ENCODE data around the gene CZIB. TPM values are rescaled to one million over a fixed set of nuclear protein-coding genes. Genes with fewer than 3 reads are reported as not detected.

The CZIB gene
- total RNA-seq, 4 donors from 2014 or later, result 38.3 to 51.4 (median 44.9) TPM

- Histone ChIP-seq H3K9me3 (no peaks in the 10 kb centered on the region), H3K27ac (no peak overlapping the region), H3K27me3 (no peaks in the 10 kb centered on the region), H3K4me1 (no peaks in the 10 kb centered on the region), H3K36me3 (no peaks in the 10 kb centered on the region), H3K4me3 (no peak overlapping the region)
- intact Hi-C loops (cut with DNase I; ENCODE audit: low total_unique reads) (no loop called here), in situ Hi-C loops (cut with MboI; ENCODE audit: low sequenced_read_pairs in 4 of 4) (loop anchor here in 3 of 4 donors (25.0 kb wide), 2 partner anchors 268 to 468 kb away; partner anchors contain the start of gene ECHDC2 (in 2 of the 3))
- no peak for TF ChIP-seq CTCF (IDR thresholded peaks at IDR 0.05 in 4 of 5, conservative IDR thresholded peaks at IDR 0.05 in 1 of 5)
- no peak for TF ChIP-seq POLR2A (IDR thresholded peaks at IDR 0.05)
- no peak for DNase-seq
- ATAC-seq, result no peak
These were observed 40.2 kb downstream of the CZIB start for GRCh38 chr1:53180226-53180625.

- no peak overlapping the region for H3K27ac ChIP-seq
- ATAC-seq (peak in 1 of 2 donors; percentile 19), DNase-seq (no peak)
- H3K4me1 ChIP-seq, result no peaks in the 10 kb centered on the region
- TF ChIP-seq CTCF (IDR thresholded peaks at IDR 0.05 in 4 of 5, conservative IDR thresholded peaks at IDR 0.05 in 1 of 5), result no peak
- no peak for TF ChIP-seq POLR2A (IDR thresholded peaks at IDR 0.05)
- H3K9me3 ChIP-seq, result no peaks in the 10 kb centered on the region
- H3K27me3 ChIP-seq, result no peaks in the 10 kb centered on the region
- H3K36me3 ChIP-seq, result no peaks in the 10 kb centered on the region
- H3K4me3 ChIP-seq, result no peak overlapping the region
- in situ Hi-C loops (cut with MboI; ENCODE audit: low sequenced_read_pairs in 4 of 4), result loop anchor here in 3 of 4 donors (25.0 kb wide), 2 partner anchors 264 to 464 kb away; partner anchors contain the start of gene ECHDC2 (in 2 of the 3)
- intact Hi-C loops (cut with DNase I; ENCODE audit: low total_unique reads), result no loop called here
These were observed 43.8 kb downstream of the CZIB start for GRCh38 chr1:53176452-53177208.

GRCh38 chr1:53174971-53175913 is 45.2 kb downstream of the CZIB start:
- TF ChIP-seq CTCF (IDR thresholded peaks at IDR 0.05 in 4 of 5, conservative IDR thresholded peaks at IDR 0.05 in 1 of 5), result no peak
- no peak for TF ChIP-seq POLR2A (IDR thresholded peaks at IDR 0.05)
- in situ Hi-C loops (cut with MboI; ENCODE audit: low sequenced_read_pairs in 4 of 4) (loop anchor here in 3 of 4 donors (25.0 kb wide), 2 partner anchors 263 to 463 kb away; partner anchors contain the start of gene ECHDC2 (in 2 of the 3)), intact Hi-C loops (cut with DNase I; ENCODE audit: low total_unique reads) (no loop called here)
- no peak for DNase-seq
- Histone ChIP-seq H3K27me3 (no peaks in the 10 kb centered on the region), H3K9me3 (no peaks in the 10 kb centered on the region), H3K36me3 (no peaks in the 10 kb centered on the region), H3K27ac (no peak overlapping the region), H3K4me1 (no peaks in the 10 kb centered on the region), H3K4me3 (no peak overlapping the region)
- ATAC-seq, result no peak

- H3K4me1 ChIP-seq, result no peaks in the 10 kb centered on the region
- in situ Hi-C loops (cut with MboI; ENCODE audit: low sequenced_read_pairs in 4 of 4) (no loop called here), intact Hi-C loops (cut with DNase I; ENCODE audit: low total_unique reads) (no loop called here)
- H3K27ac ChIP-seq, result no peak overlapping the region
- no peaks in the 10 kb centered on the region for H3K9me3 ChIP-seq
- H3K36me3 ChIP-seq, result no peaks in the 10 kb centered on the region
- DNase-seq (no peak), ATAC-seq (no peak)
- TF ChIP-seq POLR2A (IDR thresholded peaks at IDR 0.05) (no peak), CTCF (IDR thresholded peaks at IDR 0.05 in 4 of 5, conservative IDR thresholded peaks at IDR 0.05 in 1 of 5) (no peak)
- H3K27me3 ChIP-seq, result no peaks in the 10 kb centered on the region
- H3K4me3 ChIP-seq, result no peak overlapping the region
These were observed 47.9 kb downstream of the CZIB start for GRCh38 chr1:53172426-53173128.
